ENCODE results near the gene LNPK. TPM values are rescaled to one million over a fixed set of nuclear protein-coding genes. Genes with fewer than 3 reads are reported as not detected.

LNPK gene
- total RNA-seq, 1 experiment from 2014 or later: 21.8 TPM

DNA sequence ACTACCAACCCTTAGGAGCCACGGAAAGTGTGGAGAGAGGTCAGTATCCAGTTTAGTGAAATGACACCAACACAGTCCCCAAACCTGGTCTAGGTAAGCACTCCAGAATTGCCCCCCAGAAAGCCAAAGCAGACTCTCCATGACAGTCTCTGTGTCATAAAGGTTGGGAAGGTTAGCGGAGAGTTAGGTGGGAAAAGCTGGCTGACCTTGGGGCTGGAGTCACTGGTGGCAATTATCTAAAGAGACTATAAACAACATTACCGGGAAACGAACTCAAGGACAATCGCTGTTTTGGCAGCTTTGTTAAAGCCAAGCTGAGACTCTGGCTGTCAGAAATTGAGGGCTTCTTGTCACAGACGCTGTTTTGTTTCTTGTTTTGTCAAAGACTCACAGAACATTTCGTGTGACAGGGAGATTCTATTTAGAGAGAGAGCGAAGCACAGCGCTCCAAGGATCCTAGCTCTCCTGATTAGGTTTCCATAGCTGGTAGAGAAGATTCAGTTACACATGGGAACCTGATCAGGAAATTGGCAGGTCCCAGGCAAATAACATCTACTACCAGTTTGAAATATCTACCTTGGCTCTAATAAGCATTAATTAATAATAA is 111.3 kb downstream of the LNPK start:
- DNase-seq (ENCODE audit: unreplicated experiment): no peak
- Mint-ChIP-seq H3K9me3 (ENCODE audit: unreplicated experiment) (no peaks in the 10 kb centered on the region), H3K36me3 (ENCODE audit: insufficient read depth, unreplicated experiment) (no peaks in the 10 kb centered on the region), H3K4me3 (ENCODE audit: unreplicated experiment) (no peak overlapping the region), H3K4me1 (ENCODE audit: insufficient read depth, unreplicated experiment) (no peaks in the 10 kb centered on the region), H3K27me3 (ENCODE audit: insufficient read depth, unreplicated experiment) (peaks cover 16% of the 10 kb centered on the region), H3K27ac (ENCODE audit: low read depth, unreplicated experiment) (no peak overlapping the region)
- CTCF ChIA-PET: interaction anchor here (0.7 kb wide), 1 partner anchor 73 kb away, joined by 3 read pairs; no protein-coding TSS in a partner anchor
- no peak for TF ChIP-seq CTCF (IDR thresholded peaks at IDR 0.05; ENCODE audit: unreplicated experiment)
- BruUV-seq (replicated peaks): no TSS peak
- intact Hi-C loops (cut with micrococcal nuclease): no loop called here
- POLR2A ChIA-PET: no interaction called here

GRCh38 chr2:175889701-175890302 is 112.3 kb downstream of the LNPK start:
- no TSS peak for BruUV-seq (replicated peaks)
- no peak overlapping the region for H3K27ac Mint-ChIP-seq (ENCODE audit: low read depth, unreplicated experiment)
- no peak for TF ChIP-seq CTCF (IDR thresholded peaks at IDR 0.05; ENCODE audit: unreplicated experiment)
- POLR2A ChIA-PET: interaction anchor here (0.6 kb wide), 1 partner anchor 21 kb away, joined by 3 read pairs; no protein-coding TSS in a partner anchor
- no peaks in the 10 kb centered on the region for H3K4me1 Mint-ChIP-seq (ENCODE audit: insufficient read depth, unreplicated experiment)
- CTCF ChIA-PET: no interaction called here
- H3K27me3 Mint-ChIP-seq (ENCODE audit: insufficient read depth, unreplicated experiment): peaks cover 16% of the 10 kb centered on the region
- no peak for DNase-seq (ENCODE audit: unreplicated experiment)
- no peak overlapping the region for H3K4me3 Mint-ChIP-seq (ENCODE audit: unreplicated experiment)
- no peaks in the 10 kb centered on the region for H3K36me3 Mint-ChIP-seq (ENCODE audit: insufficient read depth, unreplicated experiment)
- H3K9me3 Mint-ChIP-seq (ENCODE audit: unreplicated experiment): no peaks in the 10 kb centered on the region
- intact Hi-C loops (cut with micrococcal nuclease): no loop called here

- no peak for DNase-seq (ENCODE audit: unreplicated experiment)
- Mint-ChIP-seq H3K4me1 (ENCODE audit: insufficient read depth, unreplicated experiment) (no peaks in the 10 kb centered on the region), H3K9me3 (ENCODE audit: unreplicated experiment) (no peaks in the 10 kb centered on the region), H3K27ac (ENCODE audit: low read depth, unreplicated experiment) (no peak overlapping the region), H3K27me3 (ENCODE audit: insufficient read depth, unreplicated experiment) (peaks cover 16% of the 10 kb centered on the region), H3K36me3 (ENCODE audit: insufficient read depth, unreplicated experiment) (no peaks in the 10 kb centered on the region), H3K4me3 (ENCODE audit: unreplicated experiment) (no peak overlapping the region)
- BruUV-seq (replicated peaks): no TSS peak
- TF ChIP-seq CTCF (IDR thresholded peaks at IDR 0.05; ENCODE audit: unreplicated experiment): no peak
- intact Hi-C loops (cut with micrococcal nuclease): no loop called here
- CTCF ChIA-PET: interaction anchor here (0.6 to 0.9 kb wide), 2 partner anchors 10 to 197 kb away, joined by 3 read pairs; no protein-coding TSS in a partner anchor
- POLR2A ChIA-PET: no interaction called here
Observed at GRCh38 chr2:175887776-175888175, 114.3 kb downstream of the LNPK start.

DNA sequence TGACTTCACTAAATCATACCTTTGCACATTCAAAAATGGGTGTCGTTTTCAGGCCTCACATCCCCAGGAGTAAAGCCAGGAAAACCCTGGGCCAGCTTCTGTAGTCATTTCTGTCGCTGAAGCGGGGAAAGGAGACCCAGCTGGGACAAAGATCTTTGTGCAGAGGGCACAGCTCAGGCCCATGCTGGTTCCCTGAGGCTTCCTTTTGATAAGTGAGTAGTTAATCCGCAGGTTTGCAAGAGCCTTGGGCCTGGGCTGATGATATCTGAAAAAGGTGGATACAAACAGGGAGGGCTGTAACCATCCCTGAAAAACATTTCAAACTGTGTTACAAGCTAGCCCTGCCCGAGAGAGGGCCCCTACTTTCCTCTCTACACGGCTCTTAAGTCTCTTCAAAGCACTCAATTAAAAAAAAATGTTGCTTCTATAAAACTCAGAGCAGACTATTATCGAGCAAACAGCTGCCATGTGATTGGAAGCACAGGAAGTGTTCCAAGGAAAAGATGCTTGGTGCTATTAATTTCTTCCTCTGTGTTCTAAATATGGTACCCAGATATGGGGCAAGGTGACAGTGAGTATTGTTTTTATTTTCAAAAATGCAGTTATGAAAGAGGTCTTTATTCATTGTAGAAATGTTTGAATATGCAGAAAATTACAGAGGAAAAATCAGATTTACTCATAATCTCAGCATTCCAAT is 117.2 kb downstream of the LNPK start:
- TF ChIP-seq CTCF (IDR thresholded peaks at IDR 0.05; ENCODE audit: unreplicated experiment): no peak
- H3K27me3 Mint-ChIP-seq (ENCODE audit: insufficient read depth, unreplicated experiment): peaks cover 16% of the 10 kb centered on the region
- no peaks in the 10 kb centered on the region for H3K36me3 Mint-ChIP-seq (ENCODE audit: insufficient read depth, unreplicated experiment)
- no peaks in the 10 kb centered on the region for H3K4me1 Mint-ChIP-seq (ENCODE audit: insufficient read depth, unreplicated experiment)
- H3K4me3 Mint-ChIP-seq (ENCODE audit: unreplicated experiment): no peak overlapping the region
- ChIA-PET POLR2A (no interaction called here), CTCF (no interaction called here)
- DNase-seq (ENCODE audit: unreplicated experiment): no peak
- H3K27ac Mint-ChIP-seq (ENCODE audit: low read depth, unreplicated experiment): no peak overlapping the region
- no peaks in the 10 kb centered on the region for H3K9me3 Mint-ChIP-seq (ENCODE audit: unreplicated experiment)
- BruUV-seq (replicated peaks): no TSS peak
- intact Hi-C loops (cut with micrococcal nuclease): no loop called here
